ENCODE results near the gene TMEM144.
"Not testable (repeated sequence)": the region's sequence is repeated elsewhere in the genome, so short reads cannot be mapped to it uniquely, and the experiment has no call there.

TMEM144 gene

GRCh38 chr4:158192439-158193158, 17.7 kb upstream of the TMEM144 start:
- no peak for DNase-seq

GRCh38 chr4:158193171-158193749, 17.0 kb upstream of the TMEM144 start:
- no peak for DNase-seq

GRCh38 chr4:158195297-158195696, 15.0 kb upstream of the TMEM144 start:
- DNase-seq: no peak

- no peak for DNase-seq
These were observed 13.0 kb upstream of the TMEM144 start for GRCh38 chr4:158197194-158197776.

- no peak for DNase-seq
These were observed 10.1 kb upstream of the TMEM144 start for GRCh38 chr4:158200214-158200613.

GRCh38 chr4:158201322-158201721, 9.0 kb upstream of the TMEM144 start:
- DNase-seq: no peak

GRCh38 chr4:158201876-158202275, 8.4 kb upstream of the TMEM144 start:
- DNase-seq: no peak

GRCh38 chr4:158202481-158202880, 7.8 kb upstream of the TMEM144 start:
- DNase-seq: no peak

GRCh38 chr4:158203436-158203835, 6.8 kb upstream of the TMEM144 start:
- DNase-seq: no peak

GRCh38 chr4:158203929-158204328, 6.4 kb upstream of the TMEM144 start:
- no peak for DNase-seq

GRCh38 chr4:158208963-158209640, 1.2 kb upstream of the TMEM144 start:
- peak; percentile 9 for DNase-seq

- DNase-seq: no peak
These were observed 936 bp downstream of the TMEM144 start for GRCh38 chr4:158211222-158211621.

- DNase-seq: no peak
These were observed 3.2 kb downstream of the TMEM144 start for GRCh38 chr4:158213466-158213865.

- DNase-seq: no peak
These were observed 4.6 kb downstream of the TMEM144 start for GRCh38 chr4:158214856-158215255.

- DNase-seq: no peak
These were observed 7.5 kb downstream of the TMEM144 start for GRCh38 chr4:158217763-158218162.

GRCh38 chr4:158219623-158220022, 9.3 kb downstream of the TMEM144 start:
- DNase-seq: no peak

- not testable (repeated sequence) for DNase-seq
These were observed 14.0 kb downstream of the TMEM144 start for GRCh38 chr4:158224318-158224717.

- not testable (repeated sequence) for DNase-seq
These were observed 14.7 kb downstream of the TMEM144 start for GRCh38 chr4:158224999-158225398.

GRCh38 chr4:158227880-158228279, 17.6 kb downstream of the TMEM144 start:
- not testable (repeated sequence) for DNase-seq

- DNase-seq: not testable (repeated sequence)
These were observed 18.1 kb downstream of the TMEM144 start for GRCh38 chr4:158228399-158228798.

GRCh38 chr4:158229768-158230167, 19.5 kb downstream of the TMEM144 start:
- DNase-seq: no peak

GRCh38 chr4:158234671-158235070, 24.4 kb downstream of the TMEM144 start:
- DNase-seq: no peak

- no peak for DNase-seq
These were observed 26.2 kb downstream of the TMEM144 start for GRCh38 chr4:158236304-158237030.

All from CD4-positive, alpha-beta T cell treated with Interleukin-17A for 1 hour (primary cell).